GM12874 (cell line): ENCODE data around the gene KCNH8.

Experiments used
- CTCF ChIP-seq: IDR thresholded peaks from 2 replicates; pipeline ENCODE4 v1.5.1; 2011; ENCODE audit warnings: low read depth, mild to moderate bottlenecking, control low read depth, low read length, moderate library complexity; ENCODE audit not compliant: insufficient read depth

KCNH8 gene

GRCh38 chr3:19154693-19155250 is 6.5 kb downstream of the KCNH8 start:
- no peak for TF ChIP-seq CTCF

GRCh38 chr3:19155375-19155774 is 7.1 kb downstream of the KCNH8 start:
- TF ChIP-seq CTCF, result no peak

- no peak for TF ChIP-seq CTCF
Observed at GRCh38 chr3:19159966-19160635, 11.8 kb downstream of the KCNH8 start.

DNA sequence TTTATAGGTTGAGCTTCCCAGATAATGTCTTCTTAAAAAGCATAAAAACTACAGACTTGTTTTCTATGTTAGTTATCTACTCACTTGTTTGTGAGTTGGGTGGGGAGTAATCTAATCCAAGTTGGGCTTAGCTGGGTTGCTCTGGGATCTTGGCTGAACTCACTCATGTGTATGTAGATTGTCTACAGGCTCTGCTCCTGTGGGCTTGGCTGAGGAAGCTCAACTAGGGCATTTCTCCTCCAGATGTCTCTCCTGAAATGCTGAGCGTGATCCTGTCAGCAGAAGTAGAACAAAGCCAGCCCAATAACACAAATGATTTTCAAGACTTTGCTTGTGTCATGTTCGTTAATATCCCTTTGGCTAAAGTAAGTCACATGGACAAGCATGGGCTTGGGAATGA is 17.3 kb downstream of the KCNH8 start:
- TF ChIP-seq CTCF, result no peak

- no peak for TF ChIP-seq CTCF
Observed at GRCh38 chr3:19171794-19172193, 23.5 kb downstream of the KCNH8 start.

GRCh38 chr3:19173945-19174344 is 25.6 kb downstream of the KCNH8 start:
- TF ChIP-seq CTCF, result no peak

GRCh38 chr3:19183584-19183983 is 35.3 kb downstream of the KCNH8 start:
- TF ChIP-seq CTCF, result no peak
